HG03108 (cell line): ENCODE data around the gene SLC6A11.

Experiments
- ATAC-seq: cut with Tn5 transposase; IDR thresholded peaks from one replicate; pipeline ENCODE4 v1.9.1; 2021; ENCODE audit warnings: moderate library complexity; ENCODE audit not compliant: unreplicated experiment

Gene SLC6A11

GRCh38 chr3:10837849-10838248 is 21.8 kb downstream of the SLC6A11 start:
- ATAC-seq = no peak

- ATAC-seq = no peak
Measured at GRCh38 chr3:10839167-10839566, 23.1 kb downstream of the SLC6A11 start.

GRCh38 chr3:10841100-10841499 is 25.1 kb downstream of the SLC6A11 start:
- ATAC-seq = no peak

- ATAC-seq = no peak
Measured at GRCh38 chr3:10843378-10843777, 27.4 kb downstream of the SLC6A11 start.

- ATAC-seq = no peak
Measured at GRCh38 chr3:10845001-10845761, 29.2 kb downstream of the SLC6A11 start.

GRCh38 chr3:10845839-10846656 is 30.0 kb downstream of the SLC6A11 start:
- peak; percentile 61 for ATAC-seq

- ATAC-seq = no peak
Measured at GRCh38 chr3:10846657-10846975, 30.6 kb downstream of the SLC6A11 start.

GRCh38 chr3:10848261-10848660 is 32.2 kb downstream of the SLC6A11 start:
- ATAC-seq = no peak

GRCh38 chr3:10852066-10852808 is 36.2 kb downstream of the SLC6A11 start:
- no peak for ATAC-seq

- ATAC-seq = no peak
Measured at GRCh38 chr3:10855083-10855870, 39.2 kb downstream of the SLC6A11 start.

GRCh38 chr3:10855871-10856662 is 40.0 kb downstream of the SLC6A11 start:
- ATAC-seq = no peak

GRCh38 chr3:10857235-10857634 is 41.2 kb downstream of the SLC6A11 start:
- no peak for ATAC-seq

- no peak for ATAC-seq
Measured at GRCh38 chr3:10858091-10858490, 42.1 kb downstream of the SLC6A11 start.

GRCh38 chr3:10867384-10867783 is 51.4 kb downstream of the SLC6A11 start:
- no peak for ATAC-seq

GRCh38 chr3:10869460-10869859 is 53.4 kb downstream of the SLC6A11 start:
- no peak for ATAC-seq

GRCh38 chr3:10870296-10870695 is 54.3 kb downstream of the SLC6A11 start:
- ATAC-seq = no peak

- no peak for ATAC-seq
Measured at GRCh38 chr3:10873415-10873814, 57.4 kb downstream of the SLC6A11 start.

GRCh38 chr3:10875914-10876313 is 59.9 kb downstream of the SLC6A11 start:
- no peak for ATAC-seq

GRCh38 chr3:10876661-10877060 is 60.6 kb downstream of the SLC6A11 start:
- no peak for ATAC-seq

- no peak for ATAC-seq
Measured at GRCh38 chr3:10882851-10883250, 66.8 kb downstream of the SLC6A11 start.
